Naive thymus-derived CD4-positive, alpha-beta T cell (primary cell): ENCODE data around the gene DLST. TPM values are rescaled to one million over a fixed set of nuclear protein-coding genes. Genes with fewer than 3 reads are reported as not detected.
A peak's percentile ranks its signal among the peaks of the same experiment; 100 is the strongest.

Experiments
- ATAC-seq: fragments of 150-1000 bp; cut with Tn5 transposase; 2 replicates; pipeline ENCODE4 v1.10.0; 2021; ENCODE audit warnings: mild to moderate bottlenecking, moderate library complexity
- CTCF ChIA-PET: fragments of 350-600 bp; sonication (Branson Sonifier 250); formaldehyde crosslinking; loops from one replicate; lab custom pipeline; 2021; ENCODE audit warnings: antibody characterized with exemption; lab: Charles Lee
- POLR2A ChIA-PET: fragments of 350-600 bp; sonication (Branson Sonifier 250); formaldehyde crosslinking; loops from one replicate; lab custom pipeline; 2021; ENCODE audit warnings: antibody characterized with exemption, inconsistent platforms; lab: Charles Lee
- DNase-seq, 9 donors: peaks; one replicate each; pipeline versions ENCODE4 v3.0.0 to v3.0.0-alpha.2; 2020 to 2022; ENCODE audit warnings: mixed read lengths in 1 of 9
- H3K27ac ChIP-seq: one replicate; pipeline ENCODE4 v1.7.0; 2013; ENCODE audit warnings: mild to moderate bottlenecking, low read depth, low read length, moderate library complexity
- H3K27me3 ChIP-seq, 2 donors: one replicate each; pipeline ENCODE4 v1.7.0; 2013; ENCODE audit warnings: low read length in 2 of 2, mild to moderate bottlenecking in 2 of 2, moderate library complexity in 2 of 2; ENCODE audit not compliant: control insufficient read depth in 2 of 2, insufficient read depth in 2 of 2
- H3K36me3 ChIP-seq, 3 experiments: 1 replicate in 2 of 3; 2 replicates in 1 of 3; pipeline ENCODE4 v1.7.0; 2013; ENCODE audit warnings: low read length in 3 of 3, mild to moderate bottlenecking in 3 of 3, moderate library complexity in 1 of 3; ENCODE audit not compliant: insufficient read depth in 3 of 3, control insufficient read depth in 2 of 3
- H3K4me1 ChIP-seq, 2 donors: one replicate each; pipeline ENCODE4 v1.7.0; 2013; ENCODE audit warnings: low read length in 2 of 2, mild to moderate bottlenecking in 2 of 2, moderate library complexity in 1 of 2; ENCODE audit not compliant: control insufficient read depth in 2 of 2, insufficient read depth in 2 of 2
- H3K4me3 ChIP-seq: 2 replicates; pipeline ENCODE4 v1.7.0; 2013; ENCODE audit warnings: mild to moderate bottlenecking, low read length
- H3K9me3 ChIP-seq, 3 experiments: 1 replicate in 2 of 3; 2 replicates in 1 of 3; pipeline ENCODE4 v1.7.0; 2013; ENCODE audit warnings: low read length in 3 of 3; ENCODE audit not compliant: control insufficient read depth in 2 of 3
- H3K27ac Mint-ChIP-seq, 9 donors: one replicate each; pipeline ENCODE4 v1.8.0; 2020 to 2022; ENCODE audit warnings: mixed read lengths in 9 of 9, mild to moderate bottlenecking in 8 of 9, moderate library complexity in 5 of 9, inconsistent platforms in 2 of 9
- H3K27me3 Mint-ChIP-seq, 5 donors: one replicate each; pipeline ENCODE4 v1.8.0; 2021 to 2022; ENCODE audit warnings: mixed read lengths in 5 of 5, mild to moderate bottlenecking in 1 of 5
- H3K36me3 Mint-ChIP-seq, 5 donors: one replicate each; pipeline ENCODE4 v1.8.0; 2020 to 2022; ENCODE audit warnings: mixed read lengths in 5 of 5, mild to moderate bottlenecking in 3 of 5, inconsistent platforms in 1 of 5
- H3K4me1 Mint-ChIP-seq, 7 donors: one replicate each; pipeline ENCODE4 v1.8.0; 2020 to 2022; ENCODE audit warnings: mixed read lengths in 7 of 7, mild to moderate bottlenecking in 3 of 7, inconsistent platforms in 1 of 7
- H3K4me3 Mint-ChIP-seq, 10 donors: one replicate each; pipeline ENCODE4 v1.8.0; 2020 to 2022; ENCODE audit warnings: mild to moderate bottlenecking in 10 of 10, mixed read lengths in 10 of 10, moderate library complexity in 6 of 10, inconsistent platforms in 2 of 10
- H3K9me3 Mint-ChIP-seq, 11 donors: one replicate each; pipeline ENCODE4 v1.8.0; 2020 to 2022; ENCODE audit warnings: mixed read lengths in 11 of 11, mild to moderate bottlenecking in 4 of 11, inconsistent platforms in 1 of 11, moderate library complexity in 1 of 11
- intact Hi-C, 2 donors: fragments of 100-400 bp; cut with micrococcal nuclease; formaldehyde crosslinking; loops; one replicate each; pipeline ENCODE4 v1.15.1; 2023
- polyA plus RNA-seq, 2 donors: library from polyadenylated mRNA; unstranded; fragments of 300-500 nt; fragmentation: Illumina TruSeq; gene quantifications; one replicate each; pipeline ENCODE4 v1.2.3, GENCODE V29; 2021
- total RNA-seq, 6 experiments: library from RNA in 5 of 6; stranded (reverse) in 5 of 6; gene quantifications; 1 replicate in 5 of 6; 2 replicates in 1 of 6; pipeline ENCODE4 v1.2.3 and lab custom pipeline; 2021 to 2026

Gene DLST
- total and polyA plus RNA-seq, 7 experiments from 2014 or later = 8.9 to 132 (median 96.0) TPM

GRCh38 chr14:74863274-74863673 lies 18.4 kb upstream of the DLST start:
- no peaks in the 10 kb centered on the region for H3K36me3 Mint-ChIP-seq
- no peak overlapping the region for H3K4me3 Mint-ChIP-seq
- H3K27ac Mint-ChIP-seq = peak overlapping the region in 2 of 9 donors; percentile 28 to 62
- peaks cover 17 to 35% (median 26%) of the 10 kb centered on the region in 7 donors for H3K4me1 Mint-ChIP-seq
- intact Hi-C loops = loop anchor here (5.0 kb wide), 1 partner anchor 439 kb away; no protein-coding TSS in a partner anchor
- H3K36me3 ChIP-seq = no peaks in the 10 kb centered on the region
- H3K9me3 Mint-ChIP-seq = no peaks in the 10 kb centered on the region
- H3K27me3 Mint-ChIP-seq = no peaks in the 10 kb centered on the region
- H3K4me3 ChIP-seq = no peak overlapping the region
- no peak for DNase-seq
- H3K27me3 ChIP-seq = no peaks in the 10 kb centered on the region
- POLR2A ChIA-PET = interaction anchor here (0.8 to 3.6 kb wide), 8 partner anchors 8 to 43 kb away, joined by 3 to 39 read pairs (median 3); no protein-coding TSS in a partner anchor
- no peaks in the 10 kb centered on the region for H3K9me3 ChIP-seq
- ATAC-seq = no peak
- CTCF ChIA-PET = interaction anchor here (0.6 to 12.3 kb wide), 9 partner anchors 9 to 226 kb away, joined by 3 to 317 read pairs (median 14); partner anchors contain the start of gene PROX2
- peaks cover 18% of the 10 kb centered on the region in 2 donors for H3K4me1 ChIP-seq
- H3K27ac ChIP-seq = no peak overlapping the region

GRCh38 chr14:74864198-74864597 lies 17.5 kb upstream of the DLST start:
- no peak overlapping the region for H3K27ac ChIP-seq
- no peaks in the 10 kb centered on the region for H3K9me3 ChIP-seq
- ChIA-PET POLR2A (interaction anchor here (0.8 to 1.1 kb wide), 2 partner anchors 8 to 41 kb away, joined by 3 read pairs; no protein-coding TSS in a partner anchor), CTCF (interaction anchor here (6.3 to 12.3 kb wide), 2 partner anchors 41 to 225 kb away, joined by 78 to 317 read pairs; no protein-coding TSS in a partner anchor)
- H3K27ac Mint-ChIP-seq = no peak overlapping the region
- H3K4me3 ChIP-seq = no peak overlapping the region
- peaks cover 18% of the 10 kb centered on the region in 2 donors for H3K4me1 ChIP-seq
- ATAC-seq = no peak
- intact Hi-C loops = loop anchor here (5.0 kb wide), 1 partner anchor 438 kb away; no protein-coding TSS in a partner anchor
- peaks cover 17 to 41% (median 28%) of the 10 kb centered on the region in 7 donors for H3K4me1 Mint-ChIP-seq
- H3K27me3 ChIP-seq = no peaks in the 10 kb centered on the region
- no peaks in the 10 kb centered on the region for H3K27me3 Mint-ChIP-seq
- no peaks in the 10 kb centered on the region for H3K9me3 Mint-ChIP-seq
- no peak overlapping the region for H3K4me3 Mint-ChIP-seq
- DNase-seq = no peak
- H3K36me3 Mint-ChIP-seq = no peaks in the 10 kb centered on the region
- H3K36me3 ChIP-seq = no peaks in the 10 kb centered on the region

- H3K27me3 ChIP-seq = no peaks in the 10 kb centered on the region
- H3K4me3 Mint-ChIP-seq = peak overlapping the region in 1 of 10 donors; percentile 56
- no peaks in the 10 kb centered on the region for H3K36me3 Mint-ChIP-seq
- H3K27ac ChIP-seq = no peak overlapping the region
- no peak overlapping the region for H3K4me3 ChIP-seq
- DNase-seq = no peak
- ATAC-seq = no peak
- H3K4me1 ChIP-seq = peaks cover 18% of the 10 kb centered on the region in 2 donors
- no peaks in the 10 kb centered on the region for H3K27me3 Mint-ChIP-seq
- H3K9me3 Mint-ChIP-seq = no peaks in the 10 kb centered on the region
- H3K36me3 ChIP-seq = no peaks in the 10 kb centered on the region
- no peak overlapping the region for H3K27ac Mint-ChIP-seq
- H3K9me3 ChIP-seq = no peaks in the 10 kb centered on the region
- POLR2A ChIA-PET = interaction anchor here (0.5 to 0.6 kb wide), 2 partner anchors 13 to 26 kb away, joined by 3 to 5 read pairs; no protein-coding TSS in a partner anchor
- CTCF ChIA-PET = interaction anchor here (0.6 to 12.3 kb wide), 3 partner anchors 9 to 79 kb away, joined by 3 to 317 read pairs (median 4); no protein-coding TSS in a partner anchor
- intact Hi-C loops = loop anchor here in 1 of 2 donors (5.0 kb wide), 1 partner anchor 137 kb away; the partner anchor contains the start of gene EIF2B2
- H3K4me1 Mint-ChIP-seq = peaks cover 17 to 40% (median 28%) of the 10 kb centered on the region in 7 donors
These were observed 16.6 kb upstream of the DLST start for GRCh38 chr14:74865156-74865555.

GRCh38 chr14:74866708-74867389 lies 14.9 kb upstream of the DLST start:
- Mint-ChIP-seq H3K27ac (peak overlapping the region; percentile 4 to 81 (median 51)), H3K27me3 (peaks cover 0 to 2% (median 0%) of the 10 kb centered on the region in 5 donors), H3K9me3 (no peaks in the 10 kb centered on the region), H3K4me3 (peak overlapping the region in 9 of 10 donors; percentile 1 to 60 (median 40)), H3K4me1 (peaks cover 17 to 31% (median 24%) of the 10 kb centered on the region in 7 donors), H3K36me3 (no peaks in the 10 kb centered on the region)
- ChIA-PET POLR2A (interaction anchor here (1.0 to 2.5 kb wide), 5 partner anchors 9 to 39 kb away, joined by 3 to 52 read pairs (median 6); partner anchors contain the start of genes DLST and PROX2), CTCF (interaction anchor here (0.6 to 4.2 kb wide), 5 partner anchors 12 to 39 kb away, joined by 3 to 36 read pairs (median 4); partner anchors contain the start of gene DLST)
- H3K9me3 ChIP-seq = no peaks in the 10 kb centered on the region
- no peak for DNase-seq
- H3K27me3 ChIP-seq = no peaks in the 10 kb centered on the region
- no peak for ATAC-seq
- no peak overlapping the region for H3K4me3 ChIP-seq
- intact Hi-C loops = loop anchor here in 1 of 2 donors (2.0 to 5.0 kb wide), 2 partner anchors 14 to 135 kb away; partner anchors contain the start of genes DLST and EIF2B2
- H3K36me3 ChIP-seq = no peaks in the 10 kb centered on the region
- H3K27ac ChIP-seq = peak overlapping the region; percentile 40
- peaks cover 11 to 15% of the 10 kb centered on the region in 2 donors for H3K4me1 ChIP-seq

- intact Hi-C loops = loop anchor here in 1 of 2 donors (2.0 to 5.0 kb wide), 2 partner anchors 13 to 135 kb away; partner anchors contain the start of genes DLST and EIF2B2
- Histone ChIP-seq H3K27ac (peak overlapping the region; percentile 40), H3K9me3 (no peaks in the 10 kb centered on the region), H3K4me3 (peak overlapping the region; percentile 27), H3K36me3 (no peaks in the 10 kb centered on the region), H3K27me3 (no peaks in the 10 kb centered on the region), H3K4me1 (peaks cover 11 to 15% of the 10 kb centered on the region in 2 donors)
- no peaks in the 10 kb centered on the region for H3K36me3 Mint-ChIP-seq
- H3K27me3 Mint-ChIP-seq = peaks cover 0 to 2% (median 0%) of the 10 kb centered on the region in 5 donors
- peak; percentile 87 for ATAC-seq
- CTCF ChIA-PET = interaction anchor here (0.6 to 4.2 kb wide), 7 partner anchors 10 to 38 kb away, joined by 3 to 36 read pairs (median 3); partner anchors contain the start of gene DLST
- no peaks in the 10 kb centered on the region for H3K9me3 Mint-ChIP-seq
- peak in 6 of 9 donors; percentile 32 to 51 (median 37) for DNase-seq
- H3K4me3 Mint-ChIP-seq = peak overlapping the region; percentile 0 to 60 (median 39)
- POLR2A ChIA-PET = interaction anchor here (0.9 to 2.5 kb wide), 8 partner anchors 7 to 38 kb away, joined by 3 to 52 read pairs (median 6); partner anchors contain the start of genes DLST and PROX2
- H3K4me1 Mint-ChIP-seq = peaks cover 17 to 31% (median 24%) of the 10 kb centered on the region in 7 donors
- H3K27ac Mint-ChIP-seq = peak overlapping the region in 7 of 9 donors; percentile 4 to 77 (median 45)
These were observed 14.0 kb upstream of the DLST start for GRCh38 chr14:74867673-74868072.

- peaks cover 0 to 2% (median 0%) of the 10 kb centered on the region in 5 donors for H3K27me3 Mint-ChIP-seq
- no peak for ATAC-seq
- H3K4me1 ChIP-seq = peaks cover 11 to 15% of the 10 kb centered on the region in 2 donors
- POLR2A ChIA-PET = interaction anchor here (1.0 to 2.5 kb wide), 4 partner anchors 8 to 36 kb away, joined by 4 to 52 read pairs (median 6); partner anchors contain the start of gene DLST
- no peaks in the 10 kb centered on the region for H3K36me3 Mint-ChIP-seq
- DNase-seq = no peak
- peaks cover 17 to 34% (median 26%) of the 10 kb centered on the region in 7 donors for H3K4me1 Mint-ChIP-seq
- H3K36me3 ChIP-seq = no peaks in the 10 kb centered on the region
- intact Hi-C loops = loop anchor here in 1 of 2 donors (5.0 kb wide), 1 partner anchor 134 kb away; the partner anchor contains the start of gene EIF2B2
- no peak overlapping the region for H3K4me3 Mint-ChIP-seq
- H3K9me3 ChIP-seq = no peaks in the 10 kb centered on the region
- no peaks in the 10 kb centered on the region for H3K9me3 Mint-ChIP-seq
- H3K27ac Mint-ChIP-seq = peak overlapping the region in 1 of 9 donors; percentile 77
- H3K27me3 ChIP-seq = no peaks in the 10 kb centered on the region
- no peak overlapping the region for H3K27ac ChIP-seq
- CTCF ChIA-PET = interaction anchor here (0.6 to 4.2 kb wide), 5 partner anchors 9 to 37 kb away, joined by 3 to 36 read pairs (median 4); no protein-coding TSS in a partner anchor
- H3K4me3 ChIP-seq = no peak overlapping the region
These were observed 13.0 kb upstream of the DLST start for GRCh38 chr14:74868739-74869138.
